ENCODE data around the gene MMP24OS. TPM values are rescaled to one million over a fixed set of nuclear protein-coding genes. Genes with fewer than 3 reads are reported as not detected.

Gene MMP24OS
- total and polyA plus RNA-seq, 4 donors = 5.2 to 16.0 (median 10.3) TPM

- peaks cover 1 to 16% (median 6%) of the 10 kb centered on the region in 4 donors for H3K36me3 ChIP-seq (ENCODE audit: control insufficient read depth in 4 of 4, insufficient read depth in 3 of 4, low read depth in 1 of 4, low read length in 3 of 4)
- DNase-seq (ENCODE audit: low spot score) = no peak
- peaks cover 0 to 12% (median 3%) of the 10 kb centered on the region in 4 donors for H3K4me1 ChIP-seq (ENCODE audit: control insufficient read depth in 4 of 4, insufficient read depth in 4 of 4, low read length in 3 of 4)
- TF ChIP-seq SP1 (IDR thresholded peaks at IDR 0.05) (no peak), TAF1 (conservative IDR thresholded peaks at IDR 0.05) (no peak), YY1 (IDR thresholded peaks at IDR 0.05) (no peak), EGR1 (IDR thresholded peaks at IDR 0.05; ENCODE audit: low read depth in 2 of 2) (no peak), FOXA1 (IDR thresholded peaks at IDR 0.05) (no peak), ZBTB33 (IDR thresholded peaks at IDR 0.05) (no peak), RAD21 (IDR thresholded peaks at IDR 0.05) (no peak), ATF3 (IDR thresholded peaks at IDR 0.05) (no peak), FOXA2 (IDR thresholded peaks at IDR 0.05) (no peak), CTCF (IDR thresholded peaks at IDR 0.05; ENCODE audit: low read depth, low read length, missing input control) (no peak), HNF4G (IDR thresholded peaks at IDR 0.05) (no peak)
- WGBS = 92% methylated on average over 19 of the region's 19 CpGs
- H3K27me3 ChIP-seq (ENCODE audit: control insufficient read depth in 4 of 4, insufficient read depth in 4 of 4, low read length in 3 of 4) = no peaks in the 10 kb centered on the region
- no peaks in the 10 kb centered on the region for H3K9me3 ChIP-seq (ENCODE audit: control insufficient read depth in 4 of 4, low read length in 3 of 4)
- H3K9ac ChIP-seq (ENCODE audit: low read depth in 1 of 2, low read length in 2 of 2) = no peak overlapping the region
- H3K27ac ChIP-seq (ENCODE audit: low read depth in 1 of 2, low read length in 2 of 2) = no peak overlapping the region
- no peak overlapping the region for H3K4me3 ChIP-seq (ENCODE audit: low read depth in 1 of 3, low read length in 3 of 3)
Observed at GRCh38 chr20:35270021-35270902, 7.7 kb downstream of the MMP24OS start.

GRCh38 chr20:35269055-35269781 lies 8.7 kb downstream of the MMP24OS start:
- peak overlapping the region; percentile 21 to 36 for H3K27ac ChIP-seq (ENCODE audit: low read depth in 1 of 2, low read length in 2 of 2)
- H3K36me3 ChIP-seq (ENCODE audit: control insufficient read depth in 4 of 4, insufficient read depth in 3 of 4, low read depth in 1 of 4, low read length in 3 of 4) = peaks cover 1 to 16% (median 6%) of the 10 kb centered on the region in 4 donors
- no peaks in the 10 kb centered on the region for H3K27me3 ChIP-seq (ENCODE audit: control insufficient read depth in 4 of 4, insufficient read depth in 4 of 4, low read length in 3 of 4)
- peaks cover 0 to 12% (median 3%) of the 10 kb centered on the region in 4 donors for H3K4me1 ChIP-seq (ENCODE audit: control insufficient read depth in 4 of 4, insufficient read depth in 4 of 4, low read length in 3 of 4)
- DNase-seq (ENCODE audit: low spot score) = peak; percentile 70
- H3K9me3 ChIP-seq (ENCODE audit: control insufficient read depth in 4 of 4, low read length in 3 of 4) = no peaks in the 10 kb centered on the region
- H3K9ac ChIP-seq (ENCODE audit: low read depth in 1 of 2, low read length in 2 of 2) = no peak overlapping the region
- no peak overlapping the region for H3K4me3 ChIP-seq (ENCODE audit: low read depth in 1 of 3, low read length in 3 of 3)
- WGBS = 38% methylated on average over 14 of the region's 14 CpGs
- TF ChIP-seq EGR1 (IDR thresholded peaks at IDR 0.05; ENCODE audit: low read depth in 2 of 2) (no peak), HNF4A (conservative IDR thresholded peaks at IDR 0.05) (peak; percentile 88 to 89), NR2F2 (IDR thresholded peaks at IDR 0.05) (no peak), YY1 (IDR thresholded peaks at IDR 0.05) (peak; percentile 91), SP1 (IDR thresholded peaks at IDR 0.05) (peak; percentile 71), REST (IDR thresholded peaks at IDR 0.05) (peak; percentile 53), FOXA2 (IDR thresholded peaks at IDR 0.05) (peak; percentile 53), ZBTB33 (IDR thresholded peaks at IDR 0.05) (no peak), RXRA (IDR thresholded peaks at IDR 0.05) (peak; percentile 45 to 71), MAX (IDR thresholded peaks at IDR 0.05) (no peak), CTCF (IDR thresholded peaks at IDR 0.05; ENCODE audit: low read depth, low read length, missing input control) (peak; percentile 85), JUND (IDR thresholded peaks at IDR 0.05) (peak in 1 of 2 donors; percentile 33)
